ENCODE results near the gene CKAP4.

GRCh38 chr12:106217706-106218105, 30.1 kb downstream of the CKAP4 start:
- TF ChIP-seq CTCF (IDR thresholded peaks at IDR 0.05): no peak
- TF ChIP-seq POLR2A (IDR thresholded peaks at IDR 0.05): no peak

Measured in transverse colon (tissue), 3 donors.